Choroid plexus epithelial cell (primary cell): Measurements from ENCODE around the gene GSK3A.

Experiments
- DNase-seq: peaks from one replicate; pipeline ENCODE4 v3.0.0-alpha.2; 2010; ENCODE audit warnings: low read depth
- H3K4me3 ChIP-seq: 2 replicates; pipeline ENCODE4 v1.5.1; 2011; ENCODE audit warnings: low read depth, mild to moderate bottlenecking, control low read depth, low read length, moderate library complexity
- CTCF ChIP-seq: conservative IDR thresholded peaks from 2 replicates; pipeline ENCODE4 v1.5.1; 2011; ENCODE audit warnings: low read depth, mild to moderate bottlenecking, control low read depth, inconsistent platforms, low read length, moderate library complexity

GSK3A gene

DNA sequence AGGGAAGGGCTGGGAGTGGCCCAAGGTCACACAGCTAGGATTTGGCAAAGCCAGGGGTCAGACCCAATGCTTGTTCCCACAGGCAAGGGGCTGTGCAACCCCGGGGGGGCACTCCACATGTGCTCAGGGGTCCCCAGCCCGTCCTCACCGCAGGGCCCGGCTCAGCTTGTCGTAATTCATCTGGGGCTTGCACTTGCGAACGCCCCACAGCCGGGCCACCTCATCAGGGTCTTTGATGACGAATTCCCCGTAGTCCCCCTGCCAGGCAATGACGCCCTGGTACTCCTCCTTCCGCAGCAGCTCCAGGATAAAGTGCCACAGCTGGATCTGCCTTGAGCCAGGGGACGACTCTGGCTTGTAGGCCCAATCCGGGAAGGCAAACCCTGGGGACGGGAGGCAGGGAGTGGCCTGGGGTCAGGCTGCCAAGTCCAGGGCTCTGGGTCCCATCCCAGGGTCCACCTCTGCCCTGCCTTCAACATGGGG, 7.8 kb upstream of the GSK3A start:
- H3K4me3 ChIP-seq: no peak overlapping the region
- no peak for TF ChIP-seq CTCF
- DNase-seq: no peak

DNA sequence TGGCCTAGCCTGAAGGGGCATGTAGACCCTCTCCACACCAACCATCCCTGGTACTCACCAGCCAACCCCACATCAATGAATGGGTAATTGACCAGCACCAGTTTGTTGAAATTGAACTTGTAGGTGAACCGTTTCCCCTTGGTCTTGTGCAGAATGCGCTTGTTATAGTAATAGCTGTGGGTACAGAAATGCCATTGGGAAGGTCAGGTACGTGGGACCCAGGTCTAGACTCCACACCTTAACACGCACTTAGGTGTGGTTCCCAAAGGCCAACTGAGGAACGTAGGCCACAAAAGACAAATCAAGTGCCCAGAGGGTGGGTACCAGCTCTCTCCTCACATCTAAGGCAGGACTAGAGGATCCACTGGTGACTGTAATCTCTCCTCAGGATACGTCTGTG, 7.4 kb upstream of the GSK3A start:
- no peak for DNase-seq
- TF ChIP-seq CTCF: no peak
- H3K4me3 ChIP-seq: no peak overlapping the region

DNA sequence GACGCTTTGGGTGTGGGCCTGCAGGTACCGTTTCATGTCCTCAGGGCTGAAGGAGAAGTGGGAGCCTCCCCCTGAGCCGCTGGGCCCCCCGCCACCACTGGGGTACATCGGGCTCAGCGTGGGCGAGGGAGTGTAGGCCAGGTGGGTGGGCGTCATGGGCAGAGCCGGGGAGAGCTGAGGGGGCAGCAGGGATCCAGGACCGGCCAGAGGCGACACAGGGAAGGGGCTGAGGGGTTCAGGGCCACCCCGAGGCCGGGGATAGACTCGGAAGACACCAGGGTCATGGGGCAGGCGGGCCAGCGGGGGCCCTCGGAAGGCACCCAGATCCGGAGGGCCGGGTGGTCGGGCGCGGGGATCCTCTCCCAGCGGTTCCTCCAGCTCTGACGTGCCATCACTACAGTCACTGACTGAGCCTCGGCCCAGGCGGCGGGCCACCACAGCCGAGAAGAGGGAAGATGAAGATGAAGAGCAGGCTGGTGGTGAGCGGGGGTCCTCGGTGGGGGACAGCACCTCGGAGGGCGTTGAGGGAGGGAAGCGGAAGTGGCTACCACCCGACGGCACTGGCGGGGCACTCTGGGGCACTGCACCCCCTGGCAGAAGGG, 6.8 kb upstream of the GSK3A start:
- no peak overlapping the region for H3K4me3 ChIP-seq
- DNase-seq: no peak
- no peak for TF ChIP-seq CTCF

- no peak for DNase-seq
- H3K4me3 ChIP-seq: no peak overlapping the region
- no peak for TF ChIP-seq CTCF
Measured at GRCh38 chr19:42248270-42249148, 6.1 kb upstream of the GSK3A start.

DNA sequence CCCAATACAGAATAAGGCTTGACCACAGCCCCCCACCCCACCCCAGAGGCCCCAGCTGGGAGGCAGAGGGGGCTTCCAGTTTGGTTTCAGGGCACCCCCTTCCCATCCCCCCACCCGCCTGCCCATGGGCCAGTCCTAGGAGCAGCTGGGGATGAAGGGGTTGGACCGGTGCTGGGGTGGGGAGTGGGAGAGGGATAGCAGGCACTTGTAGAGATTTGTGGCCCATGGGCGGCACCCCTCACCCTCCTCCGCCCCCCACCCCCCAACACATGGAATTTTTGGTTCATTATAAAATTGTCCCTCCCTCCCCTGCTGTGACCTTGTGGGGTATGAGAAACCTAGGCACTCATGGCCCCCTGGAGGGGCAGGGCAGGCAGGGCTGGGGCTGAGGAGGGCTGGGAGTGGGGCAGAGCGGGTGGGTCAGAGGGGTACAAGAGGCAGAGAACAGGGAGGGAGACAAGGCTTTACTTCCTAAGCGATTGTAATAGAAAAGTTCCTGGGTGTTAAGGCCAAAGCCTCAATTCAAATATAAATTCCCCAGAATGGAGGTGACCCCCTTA, 5.3 kb upstream of the GSK3A start:
- DNase-seq: no peak
- no peak overlapping the region for H3K4me3 ChIP-seq
- no peak for TF ChIP-seq CTCF

- TF ChIP-seq CTCF: no peak
- no peak overlapping the region for H3K4me3 ChIP-seq
- no peak for DNase-seq
Measured at GRCh38 chr19:42246922-42247639, 4.7 kb upstream of the GSK3A start.
